Endothelial cell of umbilical vein (primary cell): ENCODE data around the gene RASAL1. TPM values are rescaled to one million over a fixed set of nuclear protein-coding genes. Genes with fewer than 3 reads are reported as not detected.

Experiments used
- BruUV-seq: library from RNA; stranded (reverse); fragments of 400-500 nt; replicated peaks from 2 replicates; lab custom pipeline; 2021; lab: Mats Ljungman, UMichigan
- CTCF ChIA-PET: fragments of 300-600, 350-600 bp; sonication (Branson Sonifier 250); formaldehyde crosslinking; loops from one replicate; lab custom pipeline; 2021; ENCODE audit warnings: antibody characterized with exemption, inconsistent platforms; lab: Charles Lee
- POLR2A ChIA-PET: fragments of 300-600, 350-600 bp; sonication (Branson Sonifier 250); formaldehyde crosslinking; loops from one replicate; lab custom pipeline; 2021; ENCODE audit warnings: antibody characterized with exemption, inconsistent platforms; lab: Charles Lee
- DNase-seq: peaks from one replicate; pipeline ENCODE4 v3.0.0-alpha.2; 2011; ENCODE audit warnings: low read depth, low spot score
- FAIRE-seq: peaks from 2 replicates; lab custom pipeline; 2011; peaks lifted over from hg19 to GRCh38; lab: Jason Lieb, UNC
- H2AFZ ChIP-seq: 2 replicates; pipeline ENCODE4 v1.6.0; 2012; ENCODE audit warnings: low read depth, low read length, control low read depth, inconsistent platforms
- H3K27ac ChIP-seq: 2 replicates; pipeline ENCODE4 v1.5.1; 2011; ENCODE audit warnings: low read depth, mild to moderate bottlenecking, control low read depth, low read length, moderate library complexity; ENCODE audit not compliant: insufficient read depth
- H3K27me3 ChIP-seq, 2 experiments: 2 replicates each; pipeline versions ENCODE4 v1.6.0 to v1.6.1; 2011; ENCODE audit warnings: low read length in 2 of 2, mixed read lengths in 1 of 2; ENCODE audit not compliant: control insufficient read depth in 2 of 2, insufficient read depth in 2 of 2
- H3K36me3 ChIP-seq, 2 experiments: 2 replicates in 1 of 2; 3 replicates in 1 of 2; pipeline ENCODE4 v1.5.1; 2011; ENCODE audit warnings: low read length in 2 of 2, mild to moderate bottlenecking in 1 of 2, moderate library complexity in 1 of 2; ENCODE audit not compliant: control insufficient read depth in 2 of 2, insufficient read depth in 2 of 2; ENCODE audit errors: extremely low read depth in 1 of 2
- H3K4me1 ChIP-seq: 3 replicates; pipeline ENCODE4 v1.5.1; 2011; ENCODE audit warnings: mild to moderate bottlenecking, low read length; ENCODE audit not compliant: control insufficient read depth, insufficient read depth; ENCODE audit errors: extremely low read depth
- H3K4me2 ChIP-seq: 2 replicates; pipeline ENCODE4 v1.6.1; 2011; ENCODE audit warnings: low read length, control low read depth, mixed read lengths; ENCODE audit not compliant: insufficient read depth
- H3K4me3 ChIP-seq, 3 experiments: fragments of 200-600 bp in 1 of 3; sonication (generic), shearing (Covaris generic) in 1 of 3; replicated peaks in 1 of 3; 2 replicates each; pipeline ENCODE4 v1.5.1; 2011 to 2016; ENCODE audit warnings: control low read depth in 3 of 3, low read length in 3 of 3, mild to moderate bottlenecking in 2 of 3, inconsistent platforms in 1 of 3, low read depth in 1 of 3, moderate library complexity in 1 of 3; ENCODE audit not compliant: insufficient read depth in 1 of 3
- H3K79me2 ChIP-seq: 2 replicates; pipeline ENCODE4 v1.6.0; 2012; ENCODE audit warnings: low read length, inconsistent platforms; ENCODE audit not compliant: control insufficient read depth, insufficient read depth
- H3K9ac ChIP-seq: replicated peaks from 2 replicates; pipeline ENCODE3; 2011; ENCODE audit warnings: low read length, control low read depth; ENCODE audit not compliant: insufficient read depth; ENCODE audit errors: extremely low read depth
- H3K9me1 ChIP-seq: replicated peaks from 3 replicates; pipeline ENCODE4 v1.6.0; 2011; ENCODE audit warnings: mild to moderate bottlenecking, low read length; ENCODE audit not compliant: control insufficient read depth, insufficient read depth; ENCODE audit errors: extremely low read depth
- H3K9me3 ChIP-seq: replicated peaks from 2 replicates; pipeline ENCODE4 v1.5.1; 2012; ENCODE audit warnings: low read length, inconsistent platforms; ENCODE audit not compliant: control insufficient read depth, insufficient read depth
- H4K20me1 ChIP-seq: replicated peaks from 2 replicates; pipeline ENCODE3; 2011; ENCODE audit warnings: mild to moderate bottlenecking, low read length; ENCODE audit not compliant: control insufficient read depth, insufficient read depth; ENCODE audit errors: extremely low read depth
- EZH2 ChIP-seq: IDR thresholded peaks from 2 replicates; pipeline ENCODE4 v1.6.1; 2012; ENCODE audit warnings: borderline replicate concordance, low read depth, mild to moderate bottlenecking, moderate library complexity, low read length, inconsistent platforms; ENCODE audit not compliant: severe bottlenecking
- FOS ChIP-seq: IDR thresholded peaks from 2 replicates; pipeline ENCODE4 v1.6.1; 2011; ENCODE audit warnings: mild to moderate bottlenecking, low read length, moderate library complexity, borderline replicate concordance; ENCODE audit not compliant: insufficient read depth
- GATA2 ChIP-seq: IDR thresholded peaks from 2 replicates; pipeline ENCODE4 v1.7.0; 2011; ENCODE audit warnings: low read depth, mild to moderate bottlenecking, moderate library complexity, mixed read lengths, low read length; ENCODE audit not compliant: insufficient read length, insufficient read depth
- JUN ChIP-seq: IDR thresholded peaks from 2 replicates; pipeline ENCODE4 v1.6.1; 2011; ENCODE audit warnings: borderline replicate concordance, low read depth; ENCODE audit not compliant: insufficient read length, insufficient read depth
- MAX ChIP-seq: IDR thresholded peaks from 2 replicates; pipeline ENCODE4 v1.6.1; 2011; ENCODE audit not compliant: insufficient read depth, insufficient read length
- MYC ChIP-seq: IDR thresholded peaks from one replicate; pipeline ENCODE4 v1.6.1; 2011; ENCODE audit warnings: mild to moderate bottlenecking, low read depth, low read length
- POLR2A ChIP-seq: IDR thresholded peaks from 2 replicates; pipeline ENCODE4 v1.6.1; 2012; ENCODE audit warnings: low read depth, mild to moderate bottlenecking, control low read depth, low read length
- POLR2AphosphoS5 ChIP-seq: IDR thresholded peaks from 2 replicates; pipeline ENCODE4 v1.6.1; 2012; ENCODE audit warnings: low read depth, mild to moderate bottlenecking, control low read depth, low read length, moderate library complexity; ENCODE audit not compliant: insufficient read depth
- dilution Hi-C: fragments of 300-500 bp; cut with MboI; formaldehyde crosslinking; loops from one replicate; pipeline ENCODE4 v1.15.0; 2019; ENCODE audit warnings: low sequenced_read_pairs; ENCODE audit not compliant: extremely low pct_ligation_motif_present
- intact Hi-C: fragments of 100-400 bp; cut with micrococcal nuclease; formaldehyde crosslinking; loops from one replicate; pipeline ENCODE4 v1.10.0; 2022
- polyA plus RNA-seq, 4 experiments: library from polyadenylated mRNA; depleted of rRNA in 3 of 4; stranded (reverse) in 3 of 4; unstranded in 1 of 4; fragments of >200 nt; gene quantifications; 2 replicates each; pipeline versions ENCODE4 v1.2.1 to v1.2.3, GENCODE V29; 2011 to 2012; ENCODE audit warnings: missing spikeins in 1 of 4
- total RNA-seq: library from RNA; stranded (reverse); gene quantifications from 2 replicates; pipeline ENCODE4 v1.2.3, GENCODE V29; 2021
- TF ChIP-seq, protein P1 (sequence below), 2 donors: IDR thresholded peaks; 1 replicate in 1 of 2; 2 replicates in 1 of 2; pipeline ENCODE4 v1.5.1; 2011; ENCODE audit warnings: low read length in 2 of 2, mild to moderate bottlenecking in 2 of 2, moderate library complexity in 2 of 2, control low read depth in 1 of 2, inconsistent platforms in 1 of 2, low read depth in 1 of 2; ENCODE audit not compliant: insufficient read depth in 1 of 2; ENCODE audit errors: extremely low read depth in 1 of 2

Gene RASAL1
- total and polyA plus RNA-seq, 2 donors (not counting 3 experiments of a cell fraction or from before 2014, with no cell fraction given): not detected

GRCh38 chr12:113184900-113185179 is 49.3 kb upstream of the RASAL1 start:
- peak overlapping the region; percentile 79 for H3K4me2 ChIP-seq
- POLR2A ChIA-PET: interaction anchor here (1.3 kb wide), 1 partner anchor 38 kb away, joined by 6 read pairs; no protein-coding TSS in a partner anchor
- dilution Hi-C loops: no loop called here
- no peak for FAIRE-seq
- H3K9me3 ChIP-seq: no peaks in the 10 kb centered on the region
- BruUV-seq: no TSS peak
- no peaks in the 10 kb centered on the region for H3K27me3 ChIP-seq
- H3K9ac ChIP-seq: peak overlapping the region; percentile 91
- H3K36me3 ChIP-seq: peaks cover 0 to 6% of the 10 kb centered on the region in 2 experiments
- H4K20me1 ChIP-seq: no peaks in the 10 kb centered on the region
- H3K4me3 ChIP-seq: peak overlapping the region; percentile 45 to 79 (median 76)
- TF ChIP-seq JUN (no peak), FOS (no peak), POLR2AphosphoS5 (peak; percentile 65), EZH2 (no peak), MAX (peak; percentile 61), MYC (no peak), GATA2 (no peak), POLR2A (peak; percentile 71)
- TF ChIP-seq, protein P1, sequence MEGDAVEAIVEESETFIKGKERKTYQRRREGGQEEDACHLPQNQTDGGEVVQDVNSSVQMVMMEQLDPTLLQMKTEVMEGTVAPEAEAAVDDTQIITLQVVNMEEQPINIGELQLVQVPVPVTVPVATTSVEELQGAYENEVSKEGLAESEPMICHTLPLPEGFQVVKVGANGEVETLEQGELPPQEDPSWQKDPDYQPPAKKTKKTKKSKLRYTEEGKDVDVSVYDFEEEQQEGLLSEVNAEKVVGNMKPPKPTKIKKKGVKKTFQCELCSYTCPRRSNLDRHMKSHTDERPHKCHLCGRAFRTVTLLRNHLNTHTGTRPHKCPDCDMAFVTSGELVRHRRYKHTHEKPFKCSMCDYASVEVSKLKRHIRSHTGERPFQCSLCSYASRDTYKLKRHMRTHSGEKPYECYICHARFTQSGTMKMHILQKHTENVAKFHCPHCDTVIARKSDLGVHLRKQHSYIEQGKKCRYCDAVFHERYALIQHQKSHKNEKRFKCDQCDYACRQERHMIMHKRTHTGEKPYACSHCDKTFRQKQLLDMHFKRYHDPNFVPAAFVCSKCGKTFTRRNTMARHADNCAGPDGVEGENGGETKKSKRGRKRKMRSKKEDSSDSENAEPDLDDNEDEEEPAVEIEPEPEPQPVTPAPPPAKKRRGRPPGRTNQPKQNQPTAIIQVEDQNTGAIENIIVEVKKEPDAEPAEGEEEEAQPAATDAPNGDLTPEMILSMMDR (IDR thresholded peaks at IDR 0.05; ENCODE audit: extremely low read depth in 1 of 2, insufficient read depth in 1 of 2, low read depth in 1 of 2, low read length in 2 of 2): no peak
- DNase-seq: peak; percentile 93
- no peaks in the 10 kb centered on the region for H3K9me1 ChIP-seq
- peaks cover 49% of the 10 kb centered on the region for H3K79me2 ChIP-seq
- H3K27ac ChIP-seq: peak overlapping the region; percentile 67
- peaks cover 12% of the 10 kb centered on the region for H3K4me1 ChIP-seq
- CTCF ChIA-PET: interaction anchor here (1.0 to 3.0 kb wide), 3 partner anchors 10 to 240 kb away, joined by 3 to 21 read pairs (median 5); no protein-coding TSS in a partner anchor
- intact Hi-C loops: loop anchor here (1.0 to 2.0 kb wide), 3 partner anchors 8 to 173 kb away; partner anchors contain the start of genes PLBD2 and TPCN1
- peak overlapping the region; percentile 70 for H2AFZ ChIP-seq
